K562 (cell line): ENCODE measurements around the gene DOK3. TPM values are rescaled to one million over a fixed set of nuclear protein-coding genes. Genes with fewer than 3 reads are reported as not detected.
A peak's percentile ranks its signal among the peaks of the same experiment; 100 is the strongest.

Source experiments
- CEBPB ChIP-seq: fragments of 450-650 bp; IDR thresholded peaks from 2 replicates; pipeline ENCODE4 v1.6.1; 2016; ENCODE audit warnings: missing genetic modification characterization, missing compliant biosample characterization
- DACH1 ChIP-seq: fragments of 450-650 bp; IDR thresholded peaks from 2 replicates; pipeline ENCODE4 v1.6.1; 2018; ENCODE audit not compliant: partially characterized antibody
- FOSL1 ChIP-seq: fragments of 200-800 bp; sonication (Bioruptor generic); conservative IDR thresholded peaks from 2 replicates; pipeline ENCODE4 v1.6.1; 2016; ENCODE audit warnings: missing genetic modification characterization, missing compliant biosample characterization
- HDAC2 ChIP-seq: fragments of 450-650 bp; IDR thresholded peaks from 2 replicates; pipeline ENCODE4 v1.6.1; 2016; ENCODE audit warnings: mild to moderate bottlenecking
- JUN ChIP-seq, 2 experiments: sonication (generic) in 1 of 2; formaldehyde crosslinking in 1 of 2; IDR thresholded peaks; 2 replicates each; pipeline versions ENCODE4 v1.6.1 to v1.8.0; 2012 to 2022; ENCODE audit warnings: borderline replicate concordance in 2 of 2, mild to moderate bottlenecking in 2 of 2, improper control_type of control experiment in 1 of 2, low read depth in 1 of 2, low read length in 1 of 2, missing genetic modification reagents in 1 of 2
- JUND ChIP-seq, 2 experiments: IDR thresholded peaks; 2 replicates in 1 of 2; 3 replicates in 1 of 2; pipeline ENCODE4 v1.6.1; 2011; ENCODE audit warnings: borderline replicate concordance in 2 of 2, low read depth in 2 of 2, low read length in 2 of 2, improper control_type of control experiment in 1 of 2, missing biosample characterization in 1 of 2, missing genetic modification characterization in 1 of 2, missing genetic modification reagents in 1 of 2
- KDM1A ChIP-seq, 2 experiments: fragments of 450-650 bp; IDR thresholded peaks; 2 replicates each; pipeline ENCODE4 v1.6.1; 2016; ENCODE audit warnings: mild to moderate bottlenecking in 2 of 2
- MAZ ChIP-seq, 2 experiments: fragments of 450-650 bp in 1 of 2; sonication (generic) in 1 of 2; formaldehyde crosslinking; IDR thresholded peaks in 1 of 2; conservative IDR thresholded peaks in 1 of 2; 2 replicates each; pipeline versions ENCODE4 v1.4.0 to v1.5.0; 2020; ENCODE audit warnings: mild to moderate bottlenecking in 1 of 2, missing genetic modification reagents in 1 of 2
- NFIX ChIP-seq: fragments of 250-450 bp; sonication (Bioruptor Pico); IDR thresholded peaks from 2 replicates; pipeline ENCODE4 v1.4.0; 2020; ENCODE audit warnings: low read depth, mild to moderate bottlenecking, moderate library complexity
- PHF21A ChIP-seq: fragments of 450-650 bp; IDR thresholded peaks from 2 replicates; pipeline ENCODE4 v1.6.1; 2017; ENCODE audit warnings: low read depth, borderline replicate concordance
- SMARCA4 ChIP-seq: fragments of 450-650 bp; IDR thresholded peaks from 2 replicates; pipeline ENCODE4 v1.6.1; 2016
- TEAD4 ChIP-seq, 2 experiments: sonication (generic) in 1 of 2; formaldehyde crosslinking in 1 of 2; IDR thresholded peaks; 2 replicates each; pipeline versions ENCODE4 v1.6.1 to v1.8.0; 2012 to 2022; ENCODE audit warnings: borderline replicate concordance in 1 of 2, inconsistent platforms in 1 of 2, low read length in 1 of 2, mild to moderate bottlenecking in 1 of 2, missing genetic modification reagents in 1 of 2
- TFAP4 ChIP-seq: sonication (generic); formaldehyde crosslinking; IDR thresholded peaks from 2 replicates; pipeline ENCODE4 v1.8.0; 2022; ENCODE audit warnings: missing genetic modification reagents, mild to moderate bottlenecking, moderate library complexity, borderline replicate concordance
- polyA plus RNA-seq, 8 experiments: library from polyadenylated mRNA; depleted of rRNA in 4 of 8; stranded (reverse) in 5 of 8; unstranded in 3 of 8; fragments of >200 nt; fragmentation: Nextera tagmentation in 2 of 8; fragmentation: Illumina TruSeq in 1 of 8; extraction: Ambion mirVana in 2 of 8; extraction: Trizol in 1 of 8; gene quantifications; 2 replicates each; pipeline versions ENCODE4 v1.2.1 to v1.2.3, GENCODE V29; 2011 to 2014; ENCODE audit warnings: inconsistent platforms in 1 of 8, missing spikeins in 1 of 8
- total RNA-seq, 7 experiments: library from RNA; depleted of rRNA in 6 of 7; stranded (reverse); fragments of >200 nt in 6 of 7; fragmentation: Illumina TruSeq in 2 of 7; extraction: Trizol in 2 of 7; gene quantifications; 2 replicates each; pipeline versions ENCODE4 v1.2.1 to v1.2.3, GENCODE V29; 2011 to 2021; ENCODE audit warnings: low replicate concordance in 1 of 7
- TF ChIP-seq, protein P1 (sequence below): sonication (generic); formaldehyde crosslinking; IDR thresholded peaks from 2 replicates; pipeline ENCODE4 v1.8.0; 2022; ENCODE audit warnings: missing genetic modification reagents, mild to moderate bottlenecking, borderline replicate concordance

Gene DOK3
- total and polyA plus RNA-seq, 9 of the 15 experiments (the other 6 are each of a cell fraction or from before 2014, with no cell fraction given) = 1.3 to 23.0 (median 8.0) TPM

DNA sequence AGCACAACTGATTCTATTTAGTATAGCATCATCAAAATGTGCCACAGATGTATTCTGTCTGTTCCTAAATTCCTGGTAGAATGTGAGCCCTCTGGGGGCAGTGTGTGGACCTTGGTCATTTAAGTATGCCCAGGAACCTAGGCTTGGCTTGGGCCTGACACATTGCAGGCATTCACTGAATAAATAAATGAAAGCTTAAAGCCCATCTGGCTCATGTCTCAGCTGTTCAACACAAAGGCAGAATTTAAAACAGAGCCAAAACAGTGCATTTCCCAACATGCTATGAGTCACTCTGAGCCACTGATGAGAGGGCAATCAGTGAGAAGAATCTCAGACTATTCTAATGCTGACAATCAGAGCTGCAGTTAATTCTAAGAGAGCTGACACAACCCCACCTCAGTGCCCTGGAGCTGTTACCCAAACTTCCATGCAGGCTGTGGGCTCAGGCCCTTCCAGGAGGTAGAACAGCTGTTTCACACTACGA lies 36.7 kb upstream of the DOK3 start (continued):
- TF ChIP-seq JUND (IDR thresholded peaks at IDR 0.05; ENCODE audit: borderline replicate concordance, low read depth, low read length) (peak; percentile 89), JUND (tag; IDR thresholded peaks at IDR 0.05; ENCODE audit: borderline replicate concordance, low read depth, low read length) (peak; percentile 63; the same call in 1 of the 3 replicates), TFAP4 (CRISPR knock-in tag) (0 out of 2 replicates have a peak, but pooled peaks have one; percentile 28), DACH1 (peak; percentile 48), MAZ (CRISPR knock-in tag; conservative IDR thresholded peaks at IDR 0.05 in 1 of 2, IDR thresholded peaks at IDR 0.05 in 1 of 2) (no peak), CEBPB (peak; percentile 75), NFIX (no peak), KDM1A (IDR thresholded peaks at IDR 0.05) (peak; percentile 85 to 89), JUN (IDR thresholded peaks at IDR 0.05; ENCODE audit: borderline replicate concordance, low read depth, low read length) (peak; percentile 75), JUN (CRISPR knock-in tag; IDR thresholded peaks at IDR 0.05; ENCODE audit: borderline replicate concordance) (no peak), HDAC2 (peak; percentile 59; the same call in 1 of the 2 replicates), FOSL1 (peak; percentile 93), PHF21A (peak; percentile 94; the same call in 1 of the 2 replicates), SMARCA4 (0 out of 2 replicates have a peak, but pooled peaks have one; percentile 39), TEAD4 (IDR thresholded peaks at IDR 0.05; ENCODE audit: low read length) (peak; percentile 8; the same call in 1 of the 2 replicates), TEAD4 (CRISPR knock-in tag; IDR thresholded peaks at IDR 0.05; ENCODE audit: borderline replicate concordance) (no peak)
- TF ChIP-seq, protein P1, sequence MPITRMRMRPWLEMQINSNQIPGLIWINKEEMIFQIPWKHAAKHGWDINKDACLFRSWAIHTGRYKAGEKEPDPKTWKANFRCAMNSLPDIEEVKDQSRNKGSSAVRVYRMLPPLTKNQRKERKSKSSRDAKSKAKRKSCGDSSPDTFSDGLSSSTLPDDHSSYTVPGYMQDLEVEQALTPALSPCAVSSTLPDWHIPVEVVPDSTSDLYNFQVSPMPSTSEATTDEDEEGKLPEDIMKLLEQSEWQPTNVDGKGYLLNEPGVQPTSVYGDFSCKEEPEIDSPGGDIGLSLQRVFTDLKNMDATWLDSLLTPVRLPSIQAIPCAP = no peak
